ENCODE measurements around the gene ACOXL.

Gene ACOXL

GRCh38 chr2:110755491-110756078 is 23.2 kb downstream of the ACOXL start:
- no peak for DNase-seq (ENCODE audit: low read depth in 3 of 3)

- DNase-seq (ENCODE audit: low read depth in 3 of 3), result no peak
Measured at GRCh38 chr2:110759411-110759810, 27.0 kb downstream of the ACOXL start.

- no peak for DNase-seq (ENCODE audit: low read depth in 3 of 3)
Measured at GRCh38 chr2:110764931-110765330, 32.6 kb downstream of the ACOXL start.

GRCh38 chr2:110766291-110766690 is 33.9 kb downstream of the ACOXL start:
- no peak for DNase-seq (ENCODE audit: low read depth in 3 of 3)

- DNase-seq (ENCODE audit: low read depth in 3 of 3), result no peak
Measured at GRCh38 chr2:110768591-110768990, 36.2 kb downstream of the ACOXL start.

- DNase-seq (ENCODE audit: low read depth in 3 of 3), result no peak
Measured at GRCh38 chr2:110770404-110770958, 38.1 kb downstream of the ACOXL start.

GRCh38 chr2:110770959-110771431 is 38.6 kb downstream of the ACOXL start:
- no peak for DNase-seq (ENCODE audit: low read depth in 3 of 3)

GRCh38 chr2:110771547-110772382 is 39.4 kb downstream of the ACOXL start:
- no peak for DNase-seq (ENCODE audit: low read depth in 3 of 3)

GRCh38 chr2:110772383-110772755 is 40.0 kb downstream of the ACOXL start:
- DNase-seq (ENCODE audit: low read depth in 3 of 3), result no peak

GRCh38 chr2:110773401-110773921 is 41.1 kb downstream of the ACOXL start:
- no peak for DNase-seq (ENCODE audit: low read depth in 3 of 3)

GRCh38 chr2:110774701-110775100 is 42.3 kb downstream of the ACOXL start:
- DNase-seq (ENCODE audit: low read depth in 3 of 3), result no peak

- no peak for DNase-seq (ENCODE audit: low read depth in 3 of 3)
Measured at GRCh38 chr2:110777531-110778311, 45.3 kb downstream of the ACOXL start.

GRCh38 chr2:110780461-110780860 is 48.1 kb downstream of the ACOXL start:
- no peak for DNase-seq (ENCODE audit: low read depth in 3 of 3)

- no peak for DNase-seq (ENCODE audit: low read depth in 3 of 3)
Measured at GRCh38 chr2:110783196-110783873, 51.0 kb downstream of the ACOXL start.

- no peak for DNase-seq (ENCODE audit: low read depth in 3 of 3)
Measured at GRCh38 chr2:110784047-110784631, 51.8 kb downstream of the ACOXL start.

- no peak for DNase-seq (ENCODE audit: low read depth in 3 of 3)
Measured at GRCh38 chr2:110785439-110785838, 53.1 kb downstream of the ACOXL start.

- no peak for DNase-seq (ENCODE audit: low read depth in 3 of 3)
Measured at GRCh38 chr2:110788976-110789375, 56.6 kb downstream of the ACOXL start.

GRCh38 chr2:110789706-110790105 is 57.3 kb downstream of the ACOXL start:
- DNase-seq (ENCODE audit: low read depth in 3 of 3), result no peak

- DNase-seq (ENCODE audit: low read depth in 3 of 3), result no peak
Measured at GRCh38 chr2:110790907-110791306, 58.5 kb downstream of the ACOXL start.

- DNase-seq (ENCODE audit: low read depth in 3 of 3), result no peak
Measured at GRCh38 chr2:110791435-110791834, 59.1 kb downstream of the ACOXL start.

- DNase-seq (ENCODE audit: low read depth in 3 of 3), result no peak
Measured at GRCh38 chr2:110793034-110793433, 60.7 kb downstream of the ACOXL start.
